Glomerular visceral epithelial cell (primary cell): ENCODE measurements around the gene TRAPPC3.

Experiments used
- DNase-seq: peaks from one replicate; pipeline ENCODE4 v3.0.0-alpha.2; 2016; ENCODE audit errors: extremely low spot score

Gene TRAPPC3

GRCh38 chr1:36126797-36127500 lies 22.3 kb downstream of the TRAPPC3 start:
- no peak for DNase-seq

GRCh38 chr1:36126005-36126716 lies 23.1 kb downstream of the TRAPPC3 start:
- DNase-seq, result no peak

- DNase-seq, result no peak
These were observed 23.9 kb downstream of the TRAPPC3 start, which contains the start of gene COL8A2 for GRCh38 chr1:36125129-36125991. Gene COL8A2 (minus strand): TSS chr1:36125222. CDS start chr1:36100242, 24,980 bp downstream.

GRCh38 chr1:36124404-36125128 lies 24.7 kb downstream of the TRAPPC3 start:
- no peak for DNase-seq

GRCh38 chr1:36123356-36123755 lies 25.9 kb downstream of the TRAPPC3 start:
- DNase-seq, result no peak

GRCh38 chr1:36122062-36123030 lies 26.9 kb downstream of the TRAPPC3 start:
- DNase-seq, result no peak

GRCh38 chr1:36119456-36119855 lies 29.8 kb downstream of the TRAPPC3 start:
- no peak for DNase-seq

GRCh38 chr1:36118447-36119204 lies 30.7 kb downstream of the TRAPPC3 start:
- DNase-seq, result no peak

- DNase-seq, result no peak
These were observed 32.4 kb downstream of the TRAPPC3 start for GRCh38 chr1:36116901-36117300.

- DNase-seq, result peak; percentile 22
These were observed 33.4 kb downstream of the TRAPPC3 start for GRCh38 chr1:36115931-36116330.

GRCh38 chr1:36115200-36115669 lies 34.1 kb downstream of the TRAPPC3 start:
- DNase-seq, result no peak

GRCh38 chr1:36114371-36114770 lies 34.9 kb downstream of the TRAPPC3 start:
- DNase-seq, result no peak

GRCh38 chr1:36112823-36113222 lies 36.5 kb downstream of the TRAPPC3 start:
- DNase-seq, result no peak

GRCh38 chr1:36111151-36111550 lies 38.1 kb downstream of the TRAPPC3 start:
- no peak for DNase-seq

- peak; percentile 89 for DNase-seq
These were observed 40.1 kb downstream of the TRAPPC3 start for GRCh38 chr1:36109041-36109679.

GRCh38 chr1:36108314-36108713 lies 41.0 kb downstream of the TRAPPC3 start:
- peak; percentile 87 for DNase-seq

- DNase-seq, result no peak
These were observed 41.9 kb downstream of the TRAPPC3 start for GRCh38 chr1:36107394-36107793.

- DNase-seq, result no peak
These were observed 43.0 kb downstream of the TRAPPC3 start for GRCh38 chr1:36106269-36106668.

- no peak for DNase-seq
These were observed 47.7 kb downstream of the TRAPPC3 start for GRCh38 chr1:36101546-36101945.
